GM18526 (cell line): ENCODE measurements around the gene AHI1.

Source experiments
- POLR2A ChIP-seq: IDR thresholded peaks from 3 replicates; pipeline ENCODE4 v1.6.1; 2011; ENCODE audit not compliant: insufficient read length; ENCODE audit errors: extremely low read depth

The AHI1 gene

GRCh38 chr6:135285165-135285564, 212.4 kb downstream of the AHI1 start:
- TF ChIP-seq POLR2A = no peak

GRCh38 chr6:135283926-135284325, 213.6 kb downstream of the AHI1 start:
- TF ChIP-seq POLR2A = no peak

GRCh38 chr6:135282395-135282794, 215.1 kb downstream of the AHI1 start:
- TF ChIP-seq POLR2A = no peak

- no peak for TF ChIP-seq POLR2A
These were observed 215.6 kb downstream of the AHI1 start for GRCh38 chr6:135281964-135282363.

GRCh38 chr6:135281227-135281626, 216.3 kb downstream of the AHI1 start:
- no peak for TF ChIP-seq POLR2A

- TF ChIP-seq POLR2A = no peak
These were observed 217.0 kb downstream of the AHI1 start for GRCh38 chr6:135280375-135281136.

GRCh38 chr6:135277422-135277821, 220.1 kb downstream of the AHI1 start:
- TF ChIP-seq POLR2A = no peak

GRCh38 chr6:135274561-135275293, 222.8 kb downstream of the AHI1 start:
- TF ChIP-seq POLR2A = no peak

GRCh38 chr6:135271626-135272025, 225.9 kb downstream of the AHI1 start:
- no peak for TF ChIP-seq POLR2A

GRCh38 chr6:135270676-135271536, 226.6 kb downstream of the AHI1 start:
- TF ChIP-seq POLR2A = no peak

- no peak for TF ChIP-seq POLR2A
These were observed 228.1 kb downstream of the AHI1 start for GRCh38 chr6:135269481-135269891.

- no peak for TF ChIP-seq POLR2A
These were observed 228.8 kb downstream of the AHI1 start for GRCh38 chr6:135268740-135269139.

GRCh38 chr6:135268263-135268662, 229.3 kb downstream of the AHI1 start:
- TF ChIP-seq POLR2A = no peak

GRCh38 chr6:135267085-135267484, 230.5 kb downstream of the AHI1 start:
- TF ChIP-seq POLR2A = no peak

- no peak for TF ChIP-seq POLR2A
These were observed 230.9 kb downstream of the AHI1 start for GRCh38 chr6:135266675-135267074.
